OCI-LY3 (cell line): ENCODE measurements around the gene DMRT2.

Source experiments
- CTCF ChIP-seq: fragments of 200-600, 300-600 bp; sonication (generic); IDR thresholded peaks from 2 replicates; pipeline ENCODE4 v1.5.1; 2014; ENCODE audit warnings: antibody characterized with exemption, low read length, low read depth
- EZH2phosphoT487 ChIP-seq: fragments of 200-600 bp; shearing (Covaris generic); IDR thresholded peaks from 2 replicates; pipeline ENCODE4 v1.6.1; 2018; ENCODE audit warnings: antibody characterized with exemption, mixed run types, low read depth

- TF ChIP-seq CTCF (no peak), EZH2phosphoT487 (no peak)
These were observed 35.5 kb upstream of the DMRT2 start for GRCh38 chr9:1014640-1015039.
